Astrocyte (in vitro differentiated cells and primary cell): ENCODE measurements around the gene GLYATL1B. TPM values are rescaled to one million over a fixed set of nuclear protein-coding genes. Genes with fewer than 3 reads are reported as not detected.
"Not testable (repeated sequence)": the region's sequence is repeated elsewhere in the genome, so short reads cannot be mapped to it uniquely, and the experiment has no call there.

Experiments
- DNase-seq: peaks from one replicate; pipeline ENCODE4 v3.0.0-alpha.2; 2010; ENCODE audit warnings: low read depth
- FAIRE-seq: peaks from 2 replicates; lab custom pipeline; 2011; peaks lifted over from hg19 to GRCh38; lab: Jason Lieb, UNC
- H2AFZ ChIP-seq: 2 replicates; pipeline ENCODE4 v1.6.0; 2012; ENCODE audit warnings: low read depth, low read length, inconsistent platforms
- H3K27ac ChIP-seq: 2 replicates; pipeline ENCODE4 v1.5.1; 2011; ENCODE audit warnings: low read depth, low read length, inconsistent platforms
- H3K27me3 ChIP-seq: 2 replicates; pipeline ENCODE4 v1.6.0; 2011; ENCODE audit warnings: low read length, inconsistent platforms; ENCODE audit not compliant: insufficient read depth
- H3K36me3 ChIP-seq: 2 replicates; pipeline ENCODE4 v1.5.1; 2011; ENCODE audit warnings: low read length, inconsistent platforms; ENCODE audit not compliant: insufficient read depth
- H3K4me1 ChIP-seq: 2 replicates; pipeline ENCODE4 v1.5.1; 2011; ENCODE audit warnings: low read length, inconsistent platforms; ENCODE audit not compliant: insufficient read depth
- H3K4me2 ChIP-seq: 2 replicates; pipeline ENCODE4 v1.6.0; 2012; ENCODE audit warnings: low read length, inconsistent platforms
- H3K4me3 ChIP-seq: 2 replicates; pipeline ENCODE4 v1.5.1; 2011; ENCODE audit warnings: low read depth, mild to moderate bottlenecking, low read length, inconsistent platforms; ENCODE audit not compliant: insufficient read depth
- H3K79me2 ChIP-seq: 2 replicates; pipeline ENCODE4 v1.6.0; 2012; ENCODE audit warnings: mild to moderate bottlenecking, low read length, inconsistent platforms; ENCODE audit not compliant: insufficient read depth
- H3K9ac ChIP-seq: 2 replicates; pipeline ENCODE4 v1.6.0; 2012; ENCODE audit warnings: mild to moderate bottlenecking, low read length, inconsistent platforms
- H3K9me3 ChIP-seq: 2 replicates; pipeline ENCODE4 v1.5.1; 2012; ENCODE audit warnings: low read depth, mild to moderate bottlenecking, low read length, inconsistent platforms; ENCODE audit not compliant: insufficient read depth
- H4K20me1 ChIP-seq: 2 replicates; pipeline ENCODE4 v1.6.0; 2012; ENCODE audit warnings: low read length, inconsistent platforms; ENCODE audit not compliant: insufficient read depth
- H3K27ac Mint-ChIP-seq: one replicate; pipeline ENCODE4 v1.8.0; 2021; ENCODE audit warnings: mild to moderate bottlenecking, mixed read lengths; ENCODE audit not compliant: unreplicated experiment
- H3K27me3 Mint-ChIP-seq: one replicate; pipeline ENCODE4 v1.8.0; 2021; ENCODE audit warnings: low read depth, mixed read lengths; ENCODE audit not compliant: unreplicated experiment
- H3K36me3 Mint-ChIP-seq: one replicate; pipeline ENCODE4 v1.8.0; 2021; ENCODE audit warnings: low read depth, mixed read lengths; ENCODE audit not compliant: unreplicated experiment
- H3K4me1 Mint-ChIP-seq: one replicate; pipeline ENCODE4 v1.8.0; 2021; ENCODE audit warnings: low read depth, mixed read lengths; ENCODE audit not compliant: unreplicated experiment
- H3K4me3 Mint-ChIP-seq: one replicate; pipeline ENCODE4 v1.8.0; 2021; ENCODE audit warnings: mild to moderate bottlenecking, moderate library complexity, mixed read lengths; ENCODE audit not compliant: unreplicated experiment
- H3K9me3 Mint-ChIP-seq: one replicate; pipeline ENCODE4 v1.8.0; 2021; ENCODE audit warnings: mild to moderate bottlenecking, mixed read lengths; ENCODE audit not compliant: unreplicated experiment
- CTCF ChIP-seq: IDR thresholded peaks from 2 replicates; pipeline ENCODE4 v1.5.1; 2011; ENCODE audit warnings: low read depth, mild to moderate bottlenecking, inconsistent platforms, low read length, moderate library complexity; ENCODE audit not compliant: insufficient read depth
- EZH2 ChIP-seq: IDR thresholded peaks from 2 replicates; pipeline ENCODE4 v1.6.1; 2012; ENCODE audit warnings: mild to moderate bottlenecking, low read length, inconsistent platforms; ENCODE audit not compliant: insufficient read depth
- total RNA-seq: library from RNA; stranded (reverse); gene quantifications from 2 replicates; pipeline ENCODE4 v1.2.1, GENCODE V29; 2021

GLYATL1B gene
- total RNA-seq, 1 donor from 2014 or later, result not detected

DNA sequence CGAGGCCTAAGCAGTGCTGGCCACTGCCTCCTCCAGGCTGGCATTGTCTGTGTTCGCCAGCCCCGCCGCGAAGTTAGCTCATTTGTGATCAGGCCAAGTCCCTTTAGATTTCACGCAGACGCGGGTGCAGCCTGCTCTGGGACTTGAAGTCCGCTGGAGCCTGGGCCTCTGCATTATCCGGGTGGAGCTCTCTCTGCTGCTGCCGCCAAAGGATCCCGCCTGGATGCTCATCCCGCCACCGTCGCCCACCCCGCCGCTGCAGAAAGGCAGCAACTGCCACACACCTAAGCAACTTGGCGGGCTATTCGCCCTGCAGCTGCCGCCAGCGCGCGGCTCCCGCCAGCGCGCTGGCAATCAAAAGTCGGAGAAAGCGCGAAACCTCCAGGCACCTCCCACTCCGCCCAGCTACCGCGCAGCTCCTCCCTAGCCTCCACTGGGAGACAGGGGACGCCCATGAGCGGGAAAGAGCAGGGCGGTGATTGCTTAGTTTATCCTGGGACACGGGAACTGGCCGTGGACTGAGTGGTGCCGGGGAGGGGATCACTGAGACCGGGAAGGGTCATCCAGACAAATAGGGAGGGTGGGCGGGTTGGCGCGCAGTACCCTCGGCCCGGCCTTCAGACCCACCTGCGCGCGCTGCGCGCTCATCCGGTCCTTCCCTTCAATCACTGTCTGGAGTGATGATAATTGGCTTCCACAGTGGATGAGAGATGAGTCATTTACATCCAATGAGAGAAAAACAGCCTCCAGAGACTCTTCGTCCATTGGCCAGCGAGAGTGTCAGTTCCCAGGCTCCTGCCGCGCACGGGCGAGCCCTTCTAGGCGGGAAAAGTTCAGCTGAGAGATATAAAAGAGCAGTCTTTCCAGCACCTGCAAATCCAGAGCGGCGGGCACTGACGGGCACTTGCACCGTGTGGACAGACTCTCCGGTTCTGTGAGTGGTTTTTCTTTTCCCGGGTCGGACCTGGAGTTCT lies 20.5 kb downstream of the GLYATL1B start, which contains the start of gene FAM111B:
TSS of gene FAM111B (plus strand) at position 875 of the 974 bp plus-strand sequence. CDS start 2,389 bp downstream, outside the sequence.
- Histone ChIP-seq H3K4me3 (peak within 1 kb of the TSS; percentile 58), H3K27ac (no peak within 1 kb of the TSS), H3K27me3 (peaks cover 3% of the 10 kb centered on the region), H3K79me2 (no peaks in the 10 kb centered on the region), H3K4me1 (peaks cover 7% of the 10 kb centered on the region), H4K20me1 (no peaks in the 10 kb centered on the region), H3K9ac (peak within 1 kb of the TSS; percentile 66), H3K9me3 (no peaks in the 10 kb centered on the region), H2AFZ (peak within 1 kb of the TSS; percentile 78), H3K36me3 (no peaks in the 10 kb centered on the region), H3K4me2 (peak within 1 kb of the TSS; percentile 86)
- Mint-ChIP-seq H3K36me3 (no peaks in the 10 kb centered on the region), H3K4me3 (peak within 1 kb of the TSS; percentile 82), H3K4me1 (peaks cover 3% of the 10 kb centered on the region), H3K9me3 (no peaks in the 10 kb centered on the region), H3K27ac (no peak within 1 kb of the TSS), H3K27me3 (peaks cover 57% of the 10 kb centered on the region)
- TF ChIP-seq EZH2 (no peak), CTCF (no peak)
- FAIRE-seq, result peak; percentile 20
- DNase-seq, result peak; percentile 94

DNA sequence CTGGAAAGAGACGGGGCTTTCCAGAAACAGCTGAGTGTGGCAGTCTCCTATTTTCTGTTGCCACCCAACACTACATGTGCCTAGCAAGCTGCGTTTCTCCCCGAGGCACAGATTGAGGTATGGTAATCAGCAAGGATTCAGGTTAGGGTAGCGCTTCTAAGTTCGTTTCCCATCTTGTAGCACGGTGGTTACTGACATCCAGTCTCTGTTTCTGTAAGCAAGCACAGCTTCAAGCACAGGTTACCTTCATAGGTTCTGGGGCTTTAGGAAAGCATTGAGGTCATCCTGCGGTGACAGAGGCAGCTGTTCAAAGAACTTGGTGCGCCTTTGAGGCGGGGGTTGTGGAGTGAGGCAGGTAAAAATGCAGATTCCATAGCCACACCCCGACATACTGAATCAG lies 21.6 kb downstream of the GLYATL1B start:
- H3K36me3 ChIP-seq, H3K9me3 Mint-ChIP-seq, H3K27ac Mint-ChIP-seq, H3K27ac ChIP-seq, FAIRE-seq, H4K20me1 ChIP-seq, H3K36me3 Mint-ChIP-seq, H3K9me3 ChIP-seq, DNase-seq, H3K4me1 ChIP-seq, H3K27me3 ChIP-seq, H3K4me1 Mint-ChIP-seq, H3K79me2 ChIP-seq: not testable (repeated sequence)
- H3K27me3 Mint-ChIP-seq, result peaks cover 46% of the 10 kb centered on the region
- peak overlapping the region; percentile 62 for H3K9ac ChIP-seq
- H3K4me3 ChIP-seq, result peak overlapping the region; percentile 58
- H3K4me3 Mint-ChIP-seq, result peak overlapping the region; percentile 82
- peak overlapping the region; percentile 86 for H3K4me2 ChIP-seq
- H2AFZ ChIP-seq, result peak overlapping the region; percentile 70

- H4K20me1 ChIP-seq, result no peaks in the 10 kb centered on the region
- no peaks in the 10 kb centered on the region for H3K9me3 ChIP-seq
- H3K27me3 ChIP-seq, result no peaks in the 10 kb centered on the region
- peaks cover 3% of the 10 kb centered on the region for H3K9me3 Mint-ChIP-seq
- H3K36me3 ChIP-seq, result no peaks in the 10 kb centered on the region
- H3K79me2 ChIP-seq, result no peaks in the 10 kb centered on the region
- H3K9ac ChIP-seq, result no peak overlapping the region
- H3K27me3 Mint-ChIP-seq, result peaks cover 11% of the 10 kb centered on the region
- no peak overlapping the region for H3K4me2 ChIP-seq
- H3K27ac Mint-ChIP-seq, result no peak overlapping the region
- FAIRE-seq, result no peak
- H3K4me3 Mint-ChIP-seq, result no peak overlapping the region
- no peaks in the 10 kb centered on the region for H3K4me1 Mint-ChIP-seq
- no peak overlapping the region for H2AFZ ChIP-seq
- H3K4me3 ChIP-seq, result no peak overlapping the region
- peaks cover under 1% of the 10 kb centered on the region for H3K4me1 ChIP-seq
- H3K36me3 Mint-ChIP-seq, result no peaks in the 10 kb centered on the region
- no peak for DNase-seq
- no peak overlapping the region for H3K27ac ChIP-seq
- TF ChIP-seq CTCF (no peak), EZH2 (no peak)
Measured at GRCh38 chr11:59112494-59112893, 26.4 kb downstream of the GLYATL1B start.
